Erythroblast (primary cell): ENCODE measurements around the gene TBKBP1.

ENCODE experiments used
- GATA1 ChIP-seq: IDR thresholded peaks from 2 replicates; pipeline ENCODE4 v1.6.1; 2011; ENCODE audit warnings: low read depth, mild to moderate bottlenecking, control low read depth, low read length, moderate library complexity
- POLR2A ChIP-seq: IDR thresholded peaks from 2 replicates; pipeline ENCODE4 v1.6.1; 2011; ENCODE audit warnings: mild to moderate bottlenecking, low read length

DNA sequence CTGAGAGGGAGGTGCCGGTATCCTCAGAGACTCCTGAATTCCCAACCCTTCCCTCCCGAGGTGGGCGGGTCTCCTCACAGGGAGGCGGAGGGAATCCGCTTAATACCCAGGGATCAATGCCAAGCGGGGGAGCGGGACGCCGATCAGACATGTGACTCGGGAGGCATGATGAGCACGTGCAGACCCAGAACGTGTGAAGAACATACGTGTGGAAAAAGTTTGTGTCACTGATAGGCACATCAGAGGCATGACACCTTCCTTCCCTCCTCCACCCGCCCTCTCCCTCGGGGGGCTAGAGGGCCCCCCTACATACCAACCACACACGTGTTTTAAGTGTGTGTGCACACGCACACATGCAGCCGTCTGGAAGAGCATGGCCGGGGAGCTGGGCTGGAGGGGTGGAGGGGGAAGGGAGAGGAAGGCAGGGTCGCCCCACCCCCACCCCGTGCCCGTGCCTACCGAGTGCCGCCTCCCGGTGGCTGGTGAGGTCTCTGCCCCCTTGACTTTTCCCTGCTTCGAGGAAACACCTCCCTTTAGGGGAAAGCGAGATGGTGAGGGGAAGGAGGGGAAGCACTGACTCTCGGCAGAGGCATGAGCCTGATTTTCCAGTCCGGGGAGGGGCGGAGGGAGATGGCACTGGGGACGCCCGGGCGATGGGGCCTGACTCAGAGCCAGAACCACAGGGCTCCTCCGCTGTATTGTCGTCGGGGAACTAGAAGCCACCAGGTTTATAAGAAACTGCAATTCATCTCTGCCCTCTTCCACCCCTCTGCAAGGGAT is 27.0 kb downstream of the TBKBP1 start:
- TF ChIP-seq POLR2A (no peak), GATA1 (no peak)
